PFSK-1 (cell line): ENCODE measurements around the gene UTP14C.

Experiments
- FOXP2 ChIP-seq: optimal IDR thresholded peaks from 2 replicates; pipeline ENCODE3; 2011; ENCODE audit warnings: borderline replicate concordance, control low read depth, inconsistent platforms; ENCODE audit not compliant: insufficient read depth; ENCODE audit errors: extremely low read length, extremely low read depth
- POLR2AphosphoS5 ChIP-seq: IDR thresholded peaks from 2 replicates; pipeline ENCODE4 v1.6.1; 2012; ENCODE audit warnings: low read depth, mild to moderate bottlenecking, control low read depth, low read length, moderate library complexity
- REST ChIP-seq, 2 experiments: IDR thresholded peaks; 2 replicates each; pipeline versions ENCODE4 v1.6.1 to v1.8.0; 2011 to 2012; ENCODE audit warnings: low read depth in 2 of 2, low read length in 2 of 2, control low read depth in 1 of 2, inconsistent platforms in 1 of 2, mild to moderate bottlenecking in 1 of 2, moderate library complexity in 1 of 2; ENCODE audit not compliant: insufficient read depth in 1 of 2
- SIN3A ChIP-seq: IDR thresholded peaks from 2 replicates; pipeline ENCODE4 v1.6.1; 2012; ENCODE audit warnings: mild to moderate bottlenecking, low read length, moderate library complexity, borderline replicate concordance; ENCODE audit not compliant: insufficient read depth
- TAF1 ChIP-seq: IDR thresholded peaks from 2 replicates; pipeline ENCODE4 v1.6.1; 2012; ENCODE audit warnings: low read length, control low read depth, borderline replicate concordance; ENCODE audit not compliant: insufficient read depth

GRCh38 chr13:51997186-51997585 is 27.3 kb upstream of the UTP14C start:
- no peak for TF ChIP-seq REST (IDR thresholded peaks at IDR 0.05; ENCODE audit: insufficient read depth in 1 of 2, low read depth in 2 of 2, low read length in 2 of 2)
- no peak for TF ChIP-seq POLR2AphosphoS5
- TF ChIP-seq TAF1 = no peak
- TF ChIP-seq SIN3A = no peak
- TF ChIP-seq FOXP2 = no peak
